ENCODE results near the gene GAB1.

DNA sequence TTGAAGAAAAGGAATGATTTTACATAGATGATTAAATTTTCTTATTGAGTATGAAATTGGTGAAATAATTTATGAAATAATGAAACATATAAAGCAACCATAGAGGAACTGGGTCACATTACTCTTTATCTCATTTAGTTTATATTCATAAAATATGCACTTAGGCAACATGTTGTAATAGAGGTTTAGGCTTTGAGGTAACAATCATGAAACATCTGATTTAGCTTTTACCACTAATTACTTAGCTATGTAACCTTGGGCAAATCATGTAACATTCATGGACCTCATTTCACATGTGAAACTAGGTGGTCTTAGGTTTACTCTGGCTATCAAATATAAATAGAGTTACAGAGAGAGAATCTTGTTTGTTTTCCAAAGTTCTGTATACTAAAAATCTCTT, 122.3 kb downstream of the GAB1 start:
- TF ChIP-seq EZH2 (IDR thresholded peaks at IDR 0.05; ENCODE audit: low read depth), result no peak
- TF ChIP-seq, protein P1, sequence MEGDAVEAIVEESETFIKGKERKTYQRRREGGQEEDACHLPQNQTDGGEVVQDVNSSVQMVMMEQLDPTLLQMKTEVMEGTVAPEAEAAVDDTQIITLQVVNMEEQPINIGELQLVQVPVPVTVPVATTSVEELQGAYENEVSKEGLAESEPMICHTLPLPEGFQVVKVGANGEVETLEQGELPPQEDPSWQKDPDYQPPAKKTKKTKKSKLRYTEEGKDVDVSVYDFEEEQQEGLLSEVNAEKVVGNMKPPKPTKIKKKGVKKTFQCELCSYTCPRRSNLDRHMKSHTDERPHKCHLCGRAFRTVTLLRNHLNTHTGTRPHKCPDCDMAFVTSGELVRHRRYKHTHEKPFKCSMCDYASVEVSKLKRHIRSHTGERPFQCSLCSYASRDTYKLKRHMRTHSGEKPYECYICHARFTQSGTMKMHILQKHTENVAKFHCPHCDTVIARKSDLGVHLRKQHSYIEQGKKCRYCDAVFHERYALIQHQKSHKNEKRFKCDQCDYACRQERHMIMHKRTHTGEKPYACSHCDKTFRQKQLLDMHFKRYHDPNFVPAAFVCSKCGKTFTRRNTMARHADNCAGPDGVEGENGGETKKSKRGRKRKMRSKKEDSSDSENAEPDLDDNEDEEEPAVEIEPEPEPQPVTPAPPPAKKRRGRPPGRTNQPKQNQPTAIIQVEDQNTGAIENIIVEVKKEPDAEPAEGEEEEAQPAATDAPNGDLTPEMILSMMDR (conservative IDR thresholded peaks at IDR 0.05), result no peak

Data from PC-9 (cell line).